Loucy (cell line): ENCODE measurements around the gene CFAP251.

Experiments used
- CTCF ChIP-seq: fragments of 200-600 bp; sonication (generic); conservative IDR thresholded peaks from 2 replicates; pipeline ENCODE4 v1.5.1; 2014; ENCODE audit warnings: mild to moderate bottlenecking, antibody characterized with exemption, low read length
- EZH2phosphoT487 ChIP-seq: fragments of 200-600 bp; IDR thresholded peaks from 2 replicates; pipeline ENCODE4 v1.6.1; 2018; ENCODE audit warnings: antibody characterized with exemption, mild to moderate bottlenecking, moderate library complexity, borderline replicate concordance

DNA sequence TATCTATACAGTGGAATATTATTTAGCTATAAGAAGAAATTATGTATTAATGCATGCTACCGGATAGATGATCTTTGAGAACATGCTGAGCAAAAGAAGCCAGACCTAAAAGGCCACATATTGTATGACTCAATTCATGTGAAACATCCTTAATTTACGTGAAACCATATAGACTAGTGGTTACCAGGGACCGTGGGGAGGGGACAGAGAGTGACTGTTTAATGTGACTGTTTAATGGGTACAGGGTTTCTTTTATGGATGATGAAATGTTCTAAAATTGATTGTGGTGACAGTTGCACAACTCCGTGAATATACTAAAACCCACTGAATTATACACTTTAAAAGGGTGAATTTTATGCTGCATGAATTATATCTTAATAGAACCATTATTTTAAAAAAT is 94.7 kb downstream of the CFAP251 start:
- TF ChIP-seq CTCF (no peak), EZH2phosphoT487 (no peak)
